Stomach (tissue), 4 donors: ENCODE results near the gene C16orf96.

Source experiments
- CTCF ChIP-seq, 7 experiments: fragments of 450-650 bp in 4 of 7; fragments of 200-600 bp in 3 of 7; sonication (generic) in 3 of 7; IDR thresholded peaks; one replicate each; pipeline ENCODE4 v1.5.1; 2016 to 2019; ENCODE audit warnings: antibody characterized with exemption in 7 of 7, control low read depth in 2 of 7, mild to moderate bottlenecking in 1 of 7
- POLR2A ChIP-seq, 4 donors: fragments of 450-650 bp; IDR thresholded peaks; one replicate each; pipeline ENCODE4 v1.6.1; 2016; ENCODE audit warnings: antibody characterized with exemption in 4 of 4, control low read depth in 2 of 4, mild to moderate bottlenecking in 1 of 4, moderate library complexity in 1 of 4
- POLR2AphosphoS5 ChIP-seq, 3 donors: sonication (generic); formaldehyde crosslinking; IDR thresholded peaks; one replicate each; pipeline ENCODE4 v1.6.1; 2016; ENCODE audit warnings: antibody characterized with exemption in 3 of 3

GRCh38 chr16:4640572-4641305, 84.6 kb downstream of the C16orf96 start:
- TF ChIP-seq POLR2AphosphoS5 (IDR thresholded peaks at IDR 0.05), result peak in 1 of 3 donors; percentile 57
- TF ChIP-seq CTCF (IDR thresholded peaks at IDR 0.05), result no peak
- no peak for TF ChIP-seq POLR2A (IDR thresholded peaks at IDR 0.05)
